PC-9 (cell line): Measurements from ENCODE around the gene MALRD1.

Experiments used
- EZH2 ChIP-seq: fragments of 200-600 bp; sonication (generic); IDR thresholded peaks from 2 replicates; pipeline ENCODE4 v1.8.0; 2017; ENCODE audit warnings: antibody characterized with exemption, low read depth
- TF ChIP-seq, protein P1 (sequence below): fragments of 200-600 bp; sonication (generic); conservative IDR thresholded peaks from 2 replicates; pipeline ENCODE4 v1.6.1; 2017; ENCODE audit warnings: mixed run types, antibody characterized with exemption, mild to moderate bottlenecking, moderate library complexity

- TF ChIP-seq, protein P1, sequence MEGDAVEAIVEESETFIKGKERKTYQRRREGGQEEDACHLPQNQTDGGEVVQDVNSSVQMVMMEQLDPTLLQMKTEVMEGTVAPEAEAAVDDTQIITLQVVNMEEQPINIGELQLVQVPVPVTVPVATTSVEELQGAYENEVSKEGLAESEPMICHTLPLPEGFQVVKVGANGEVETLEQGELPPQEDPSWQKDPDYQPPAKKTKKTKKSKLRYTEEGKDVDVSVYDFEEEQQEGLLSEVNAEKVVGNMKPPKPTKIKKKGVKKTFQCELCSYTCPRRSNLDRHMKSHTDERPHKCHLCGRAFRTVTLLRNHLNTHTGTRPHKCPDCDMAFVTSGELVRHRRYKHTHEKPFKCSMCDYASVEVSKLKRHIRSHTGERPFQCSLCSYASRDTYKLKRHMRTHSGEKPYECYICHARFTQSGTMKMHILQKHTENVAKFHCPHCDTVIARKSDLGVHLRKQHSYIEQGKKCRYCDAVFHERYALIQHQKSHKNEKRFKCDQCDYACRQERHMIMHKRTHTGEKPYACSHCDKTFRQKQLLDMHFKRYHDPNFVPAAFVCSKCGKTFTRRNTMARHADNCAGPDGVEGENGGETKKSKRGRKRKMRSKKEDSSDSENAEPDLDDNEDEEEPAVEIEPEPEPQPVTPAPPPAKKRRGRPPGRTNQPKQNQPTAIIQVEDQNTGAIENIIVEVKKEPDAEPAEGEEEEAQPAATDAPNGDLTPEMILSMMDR: no peak
- TF ChIP-seq EZH2: no peak
Observed at GRCh38 chr10:19184891-19185290, 136.3 kb downstream of the MALRD1 start.
